DOHH2 (cell line): ENCODE data around the gene ROBO2.

Experiments used
- EZH2phosphoT487 ChIP-seq: fragments of 200-600 bp; sonication (generic); IDR thresholded peaks from 2 replicates; pipeline ENCODE4 v1.6.1; 2017; ENCODE audit warnings: borderline replicate concordance, mild to moderate bottlenecking, antibody characterized with exemption, low read length, moderate library complexity, mixed read lengths
- TF ChIP-seq, protein P1 (sequence below): fragments of 200-600 bp; sonication (generic); IDR thresholded peaks from one replicate; pipeline ENCODE4 v1.5.1; 2014; ENCODE audit warnings: antibody characterized with exemption, mild to moderate bottlenecking, low read depth, low read length; ENCODE audit not compliant: poor library complexity, severe bottlenecking

DNA sequence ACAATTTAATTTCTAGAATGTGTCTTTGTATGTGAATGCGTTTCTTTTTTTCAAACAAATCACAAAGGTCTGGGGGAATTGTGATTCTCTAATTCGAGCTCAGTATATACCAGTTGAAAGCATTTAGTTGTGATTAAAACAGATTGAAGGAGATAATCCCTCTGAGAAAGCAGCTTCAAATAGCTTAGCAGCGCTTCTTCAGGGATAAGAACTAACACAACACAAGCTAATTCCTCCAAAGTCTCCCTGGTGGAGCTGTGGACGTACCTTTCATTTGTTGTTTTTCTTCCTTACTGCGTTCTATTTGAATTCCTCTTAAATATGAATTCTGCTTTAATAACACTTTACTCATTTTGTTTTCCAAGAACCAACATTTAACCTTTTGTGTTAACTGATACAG lies 286.7 kb downstream of the ROBO2 start:
- TF ChIP-seq, protein P1, sequence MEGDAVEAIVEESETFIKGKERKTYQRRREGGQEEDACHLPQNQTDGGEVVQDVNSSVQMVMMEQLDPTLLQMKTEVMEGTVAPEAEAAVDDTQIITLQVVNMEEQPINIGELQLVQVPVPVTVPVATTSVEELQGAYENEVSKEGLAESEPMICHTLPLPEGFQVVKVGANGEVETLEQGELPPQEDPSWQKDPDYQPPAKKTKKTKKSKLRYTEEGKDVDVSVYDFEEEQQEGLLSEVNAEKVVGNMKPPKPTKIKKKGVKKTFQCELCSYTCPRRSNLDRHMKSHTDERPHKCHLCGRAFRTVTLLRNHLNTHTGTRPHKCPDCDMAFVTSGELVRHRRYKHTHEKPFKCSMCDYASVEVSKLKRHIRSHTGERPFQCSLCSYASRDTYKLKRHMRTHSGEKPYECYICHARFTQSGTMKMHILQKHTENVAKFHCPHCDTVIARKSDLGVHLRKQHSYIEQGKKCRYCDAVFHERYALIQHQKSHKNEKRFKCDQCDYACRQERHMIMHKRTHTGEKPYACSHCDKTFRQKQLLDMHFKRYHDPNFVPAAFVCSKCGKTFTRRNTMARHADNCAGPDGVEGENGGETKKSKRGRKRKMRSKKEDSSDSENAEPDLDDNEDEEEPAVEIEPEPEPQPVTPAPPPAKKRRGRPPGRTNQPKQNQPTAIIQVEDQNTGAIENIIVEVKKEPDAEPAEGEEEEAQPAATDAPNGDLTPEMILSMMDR: no peak
- TF ChIP-seq EZH2phosphoT487: no peak
